ENCODE measurements around the gene TOPORS. TPM values are rescaled to one million over a fixed set of nuclear protein-coding genes. Genes with fewer than 3 reads are reported as not detected.

TOPORS gene
- total and polyA plus RNA-seq, 8 donors = 3.2 to 45.9 (median 6.6) TPM

GRCh38 chr9:32523910-32524309, 28.5 kb downstream of the TOPORS start:
- no peaks in the 10 kb centered on the region for H3K36me3 ChIP-seq
- WGBS, 5 donors = 38 to 77% (median 70%) methylated on average over 1 of the region's 1 CpG
- H3K4me3 ChIP-seq = no peak overlapping the region
- H3K4me1 ChIP-seq = peaks cover 4 to 43% (median 17%) of the 10 kb centered on the region in 4 donors
- H3K9me3 ChIP-seq = peaks cover 0 to under 1% (median 0%) of the 10 kb centered on the region in 4 donors
- TF ChIP-seq POLR2AphosphoS5 (IDR thresholded peaks at IDR 0.05) = no peak
- TF ChIP-seq CTCF (IDR thresholded peaks at IDR 0.05) = no peak
- TF ChIP-seq EP300 (IDR thresholded peaks at IDR 0.05) = no peak
- no peak for TF ChIP-seq POLR2A (IDR thresholded peaks at IDR 0.05)
- no peak for DNase-seq
- intact Hi-C loops (cut with DNase I; ENCODE audit: low total_unique reads) = no loop called here
- no peak overlapping the region for H3K27ac ChIP-seq
- H3K27me3 ChIP-seq = no peaks in the 10 kb centered on the region

GRCh38 chr9:32518276-32518675, 34.1 kb downstream of the TOPORS start:
- no peak overlapping the region for H3K27ac ChIP-seq
- peaks cover 0 to 5% (median 0%) of the 10 kb centered on the region in 4 donors for H3K9me3 ChIP-seq
- no peak overlapping the region for H3K4me3 ChIP-seq
- H3K36me3 ChIP-seq = peaks cover 0 to 12% (median 0%) of the 10 kb centered on the region in 4 donors
- 88 to 97% (median 94%) methylated on average over 1 of the region's 1 CpG for WGBS, 5 donors
- TF ChIP-seq CTCF (IDR thresholded peaks at IDR 0.05) = no peak
- no peak for TF ChIP-seq EP300 (IDR thresholded peaks at IDR 0.05)
- TF ChIP-seq POLR2AphosphoS5 (IDR thresholded peaks at IDR 0.05) = no peak
- TF ChIP-seq POLR2A (IDR thresholded peaks at IDR 0.05) = no peak
- intact Hi-C loops (cut with DNase I; ENCODE audit: low total_unique reads) = no loop called here
- no peaks in the 10 kb centered on the region for H3K27me3 ChIP-seq
- DNase-seq = no peak
- peaks cover 0 to 10% (median 2%) of the 10 kb centered on the region in 4 donors for H3K4me1 ChIP-seq

- Histone ChIP-seq H3K36me3 (peaks cover 0 to 12% (median 0%) of the 10 kb centered on the region in 4 donors), H3K27ac (no peak overlapping the region), H3K9me3 (peaks cover 0 to 5% (median 0%) of the 10 kb centered on the region in 4 donors), H3K27me3 (no peaks in the 10 kb centered on the region), H3K4me1 (no peaks in the 10 kb centered on the region), H3K4me3 (no peak overlapping the region)
- TF ChIP-seq POLR2AphosphoS5 (IDR thresholded peaks at IDR 0.05) (no peak), CTCF (IDR thresholded peaks at IDR 0.05) (no peak), POLR2A (IDR thresholded peaks at IDR 0.05) (no peak), EP300 (IDR thresholded peaks at IDR 0.05) (no peak)
- no peak for DNase-seq
- intact Hi-C loops (cut with DNase I; ENCODE audit: low total_unique reads) = no loop called here
Observed at GRCh38 chr9:32516241-32516640, 36.1 kb downstream of the TOPORS start.

- H3K9me3 ChIP-seq = no peaks in the 10 kb centered on the region
- H3K4me3 ChIP-seq = no peak overlapping the region
- TF ChIP-seq POLR2AphosphoS5 (IDR thresholded peaks at IDR 0.05) = no peak
- no peak for TF ChIP-seq EP300 (IDR thresholded peaks at IDR 0.05)
- TF ChIP-seq CTCF (IDR thresholded peaks at IDR 0.05) = no peak
- no peak for TF ChIP-seq POLR2A (IDR thresholded peaks at IDR 0.05)
- intact Hi-C loops (cut with DNase I; ENCODE audit: low total_unique reads) = no loop called here
- no peak overlapping the region for H3K27ac ChIP-seq
- 89 to 96% (median 95%) methylated on average over 1 of the region's 1 CpG for WGBS, 5 donors
- no peak for DNase-seq
- H3K36me3 ChIP-seq = no peaks in the 10 kb centered on the region
- H3K4me1 ChIP-seq = peaks cover 0 to 22% (median 10%) of the 10 kb centered on the region in 4 donors
- H3K27me3 ChIP-seq = no peaks in the 10 kb centered on the region
Observed at GRCh38 chr9:32508728-32509127, 43.7 kb downstream of the TOPORS start.

Measured in stomach (tissue), 9 donors.